ENCODE measurements around the gene EFHD2.

Gene EFHD2

DNA sequence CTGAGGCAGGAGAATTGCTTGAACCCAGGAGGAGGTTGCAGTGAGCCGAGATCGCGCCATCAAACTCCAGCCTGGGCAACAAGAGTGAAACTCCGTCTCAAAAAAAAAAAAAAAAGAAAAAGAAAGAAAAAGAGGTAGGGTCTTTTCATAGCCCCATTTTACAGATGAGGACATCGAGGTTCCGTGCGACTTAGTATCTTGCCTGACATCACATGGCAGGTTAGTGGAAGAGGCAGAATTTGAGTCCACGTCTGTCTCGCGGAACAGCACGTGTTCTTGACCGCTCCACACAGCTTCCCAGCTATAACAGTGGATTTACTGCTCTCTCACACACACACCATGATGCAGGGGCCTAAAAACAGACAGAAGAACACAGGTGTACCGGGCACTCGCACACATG lies 29.6 kb downstream of the EFHD2 start:
- Histone ChIP-seq H3K27ac (ENCODE audit: low read length) (no peak overlapping the region), H3K9ac (ENCODE audit: low read length) (no peak overlapping the region), H3K4me1 (ENCODE audit: low read length) (peaks cover 11% of the 10 kb centered on the region), H3K9me3 (ENCODE audit: insufficient read depth, low read length) (no peaks in the 10 kb centered on the region), H3K36me3 (replicated peaks; ENCODE audit: low read depth, low read length) (no peaks in the 10 kb centered on the region), H3K4me2 (ENCODE audit: low read length) (no peak overlapping the region), H2AFZ (ENCODE audit: low read depth, low read length) (no peak overlapping the region), H3K4me3 (ENCODE audit: low read length) (no peak overlapping the region), H4K20me1 (ENCODE audit: insufficient read depth, low read length) (no peaks in the 10 kb centered on the region), H3K79me2 (ENCODE audit: low read length) (no peaks in the 10 kb centered on the region), H3K27me3 (ENCODE audit: low read depth, low read length) (no peaks in the 10 kb centered on the region)
- TF ChIP-seq, protein P1, sequence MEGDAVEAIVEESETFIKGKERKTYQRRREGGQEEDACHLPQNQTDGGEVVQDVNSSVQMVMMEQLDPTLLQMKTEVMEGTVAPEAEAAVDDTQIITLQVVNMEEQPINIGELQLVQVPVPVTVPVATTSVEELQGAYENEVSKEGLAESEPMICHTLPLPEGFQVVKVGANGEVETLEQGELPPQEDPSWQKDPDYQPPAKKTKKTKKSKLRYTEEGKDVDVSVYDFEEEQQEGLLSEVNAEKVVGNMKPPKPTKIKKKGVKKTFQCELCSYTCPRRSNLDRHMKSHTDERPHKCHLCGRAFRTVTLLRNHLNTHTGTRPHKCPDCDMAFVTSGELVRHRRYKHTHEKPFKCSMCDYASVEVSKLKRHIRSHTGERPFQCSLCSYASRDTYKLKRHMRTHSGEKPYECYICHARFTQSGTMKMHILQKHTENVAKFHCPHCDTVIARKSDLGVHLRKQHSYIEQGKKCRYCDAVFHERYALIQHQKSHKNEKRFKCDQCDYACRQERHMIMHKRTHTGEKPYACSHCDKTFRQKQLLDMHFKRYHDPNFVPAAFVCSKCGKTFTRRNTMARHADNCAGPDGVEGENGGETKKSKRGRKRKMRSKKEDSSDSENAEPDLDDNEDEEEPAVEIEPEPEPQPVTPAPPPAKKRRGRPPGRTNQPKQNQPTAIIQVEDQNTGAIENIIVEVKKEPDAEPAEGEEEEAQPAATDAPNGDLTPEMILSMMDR (IDR thresholded peaks at IDR 0.05; ENCODE audit: low read depth, low read length) = no peak
- no peak for TF ChIP-seq EZH2phosphoT487 (IDR thresholded peaks at IDR 0.05; ENCODE audit: low read depth)

DNA sequence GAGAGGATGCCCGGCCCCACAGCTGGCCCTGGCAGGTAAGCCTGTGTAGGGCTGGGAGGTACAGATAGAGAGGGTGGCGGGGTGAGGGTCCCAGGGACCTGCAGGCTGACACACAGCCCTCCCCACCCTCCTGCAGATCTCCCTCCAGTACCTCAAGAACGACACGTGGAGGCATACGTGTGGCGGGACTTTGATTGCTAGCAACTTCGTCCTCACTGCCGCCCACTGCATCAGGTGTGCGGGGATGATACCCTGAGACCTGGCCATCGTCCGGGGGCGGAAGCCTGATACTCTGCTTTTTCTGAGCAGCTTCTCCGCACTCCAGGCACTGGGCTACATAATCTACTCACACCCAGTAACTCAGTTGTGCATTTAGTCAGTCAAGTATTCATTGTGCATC lies 30.7 kb downstream of the EFHD2 start:
- H3K27me3 ChIP-seq (ENCODE audit: low read depth, low read length) = no peaks in the 10 kb centered on the region
- no peaks in the 10 kb centered on the region for H3K79me2 ChIP-seq (ENCODE audit: low read length)
- H3K4me3 ChIP-seq (ENCODE audit: low read length) = no peak overlapping the region
- no peak overlapping the region for H3K4me2 ChIP-seq (ENCODE audit: low read length)
- H4K20me1 ChIP-seq (ENCODE audit: insufficient read depth, low read length) = no peaks in the 10 kb centered on the region
- H3K9me3 ChIP-seq (ENCODE audit: insufficient read depth, low read length) = no peaks in the 10 kb centered on the region
- TF ChIP-seq, protein P1 (IDR thresholded peaks at IDR 0.05; ENCODE audit: low read depth, low read length) = no peak
- TF ChIP-seq EZH2phosphoT487 (IDR thresholded peaks at IDR 0.05; ENCODE audit: low read depth) = no peak
- H3K27ac ChIP-seq (ENCODE audit: low read length) = no peak overlapping the region
- H3K36me3 ChIP-seq (replicated peaks; ENCODE audit: low read depth, low read length) = no peaks in the 10 kb centered on the region
- H3K4me1 ChIP-seq (ENCODE audit: low read length) = peaks cover 11% of the 10 kb centered on the region
- H2AFZ ChIP-seq (ENCODE audit: low read depth, low read length) = no peak overlapping the region
- H3K9ac ChIP-seq (ENCODE audit: low read length) = no peak overlapping the region

DNA sequence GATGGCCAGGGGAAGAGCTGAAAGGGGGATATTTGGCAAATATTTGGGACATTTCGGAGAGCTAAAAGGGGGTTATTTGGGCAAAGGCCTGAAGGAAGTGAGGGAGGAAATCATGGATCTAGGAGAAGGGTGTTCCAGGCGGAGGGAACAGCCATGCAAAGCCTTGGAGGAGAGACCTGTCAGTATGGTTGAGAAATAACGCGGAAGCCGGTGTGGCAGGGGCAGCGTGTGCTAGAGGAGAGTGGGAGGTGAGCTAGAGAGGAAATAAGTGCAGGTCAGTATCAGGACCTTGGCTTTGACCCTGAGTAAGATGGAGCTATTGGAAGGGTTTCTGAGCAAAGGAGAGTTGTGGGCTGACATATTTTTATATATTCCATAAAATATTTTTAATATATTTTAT lies 31.6 kb downstream of the EFHD2 start:
- H3K36me3 ChIP-seq (replicated peaks; ENCODE audit: low read depth, low read length) = no peaks in the 10 kb centered on the region
- no peaks in the 10 kb centered on the region for H4K20me1 ChIP-seq (ENCODE audit: insufficient read depth, low read length)
- no peak overlapping the region for H3K9ac ChIP-seq (ENCODE audit: low read length)
- H3K27me3 ChIP-seq (ENCODE audit: low read depth, low read length) = no peaks in the 10 kb centered on the region
- H3K4me3 ChIP-seq (ENCODE audit: low read length) = no peak overlapping the region
- H3K79me2 ChIP-seq (ENCODE audit: low read length) = no peaks in the 10 kb centered on the region
- H3K27ac ChIP-seq (ENCODE audit: low read length) = no peak overlapping the region
- no peak for TF ChIP-seq EZH2phosphoT487 (IDR thresholded peaks at IDR 0.05; ENCODE audit: low read depth)
- TF ChIP-seq, protein P1 (IDR thresholded peaks at IDR 0.05; ENCODE audit: low read depth, low read length) = no peak
- H3K9me3 ChIP-seq (ENCODE audit: insufficient read depth, low read length) = no peaks in the 10 kb centered on the region
- H3K4me2 ChIP-seq (ENCODE audit: low read length) = no peak overlapping the region
- H2AFZ ChIP-seq (ENCODE audit: low read depth, low read length) = no peak overlapping the region
- H3K4me1 ChIP-seq (ENCODE audit: low read length) = peaks cover 11% of the 10 kb centered on the region

DNA sequence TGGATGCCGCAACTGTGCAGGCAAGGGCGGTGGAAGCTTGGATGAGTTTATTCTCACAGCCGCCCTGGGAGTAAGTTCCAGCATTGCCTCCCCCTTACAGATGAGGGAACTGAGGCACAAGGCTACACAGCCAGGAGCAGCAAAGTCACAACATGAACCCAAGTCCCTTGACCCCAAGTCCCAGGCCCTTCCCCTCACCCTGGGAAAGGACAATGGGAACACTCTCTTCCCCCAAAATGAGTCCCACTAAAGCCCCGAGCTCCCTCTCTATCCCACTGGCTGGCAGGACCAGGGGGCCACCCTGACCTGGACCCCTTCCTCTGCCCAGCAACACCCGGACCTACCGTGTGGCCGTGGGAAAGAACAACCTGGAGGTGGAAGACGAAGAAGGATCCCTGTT lies 32.4 kb downstream of the EFHD2 start:
- Histone ChIP-seq H3K4me3 (ENCODE audit: low read length) (no peak overlapping the region), H2AFZ (ENCODE audit: low read depth, low read length) (no peak overlapping the region), H3K79me2 (ENCODE audit: low read length) (no peaks in the 10 kb centered on the region), H3K9me3 (ENCODE audit: insufficient read depth, low read length) (no peaks in the 10 kb centered on the region), H3K4me1 (ENCODE audit: low read length) (peaks cover 11% of the 10 kb centered on the region), H3K27ac (ENCODE audit: low read length) (no peak overlapping the region), H3K27me3 (ENCODE audit: low read depth, low read length) (no peaks in the 10 kb centered on the region), H3K4me2 (ENCODE audit: low read length) (no peak overlapping the region), H3K36me3 (replicated peaks; ENCODE audit: low read depth, low read length) (no peaks in the 10 kb centered on the region), H3K9ac (ENCODE audit: low read length) (no peak overlapping the region), H4K20me1 (ENCODE audit: insufficient read depth, low read length) (no peaks in the 10 kb centered on the region)
- TF ChIP-seq, protein P1 (IDR thresholded peaks at IDR 0.05; ENCODE audit: low read depth, low read length) = no peak
- no peak for TF ChIP-seq EZH2phosphoT487 (IDR thresholded peaks at IDR 0.05; ENCODE audit: low read depth)

All from OCI-LY3 (cell line).